HG02763 (cell line): ENCODE data around the gene TMED4.

Experiments
- ATAC-seq: cut with Tn5 transposase; IDR thresholded peaks from one replicate; pipeline ENCODE4 v1.9.1; 2021; ENCODE audit warnings: mild to moderate bottlenecking, moderate library complexity; ENCODE audit not compliant: unreplicated experiment

TMED4 gene

DNA sequence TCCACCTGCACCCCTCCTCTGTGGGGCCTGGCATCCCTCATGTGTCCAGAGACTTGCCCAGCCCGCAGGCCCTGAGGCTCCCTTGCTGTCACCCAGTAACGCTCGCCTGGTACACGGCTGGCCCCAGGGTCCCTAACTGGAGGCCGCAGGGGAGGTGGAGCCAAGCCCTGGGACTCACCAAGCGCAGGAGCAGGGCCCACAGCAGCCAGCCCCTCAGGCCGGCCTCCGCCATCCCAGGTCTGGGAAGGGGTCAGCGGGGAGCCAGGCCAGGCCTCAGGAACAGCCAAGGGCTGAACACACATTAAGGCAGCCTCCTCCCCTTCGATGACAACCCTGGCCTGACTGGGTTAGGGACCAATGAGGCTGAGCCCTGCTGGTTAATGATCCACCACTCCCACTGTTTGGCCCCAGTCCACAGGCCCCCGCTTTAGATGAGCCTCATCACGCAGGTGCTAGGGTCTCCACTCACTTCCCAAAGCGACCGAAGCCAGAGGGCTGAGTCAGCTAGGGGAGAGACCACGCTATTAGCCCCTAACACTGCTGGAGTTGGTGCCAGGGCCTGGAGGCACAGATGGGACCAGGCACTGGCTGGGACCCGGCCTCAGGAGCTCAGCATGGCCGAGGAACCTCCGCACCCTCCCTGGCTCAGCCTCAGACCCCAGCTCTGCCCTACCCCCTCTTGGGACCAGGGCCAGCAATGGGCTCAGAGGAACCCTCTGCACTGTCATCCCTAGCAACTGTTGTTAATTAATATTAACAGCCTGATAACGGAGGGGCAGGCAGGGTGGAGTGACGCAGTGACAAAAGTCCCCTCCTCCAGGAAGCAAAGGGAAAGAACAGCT is 40.8 kb downstream of the TMED4 start, which contains the start of gene NPC1L1:
Gene NPC1L1 (minus strand): TSS at position 303 of the 842 bp plus-strand sequence. CDS start 71 bp downstream, at position 232.
- ATAC-seq = no peak

GRCh38 chr7:44540592-44541027 is 41.4 kb downstream of the TMED4 start:
- ATAC-seq = no peak

DNA sequence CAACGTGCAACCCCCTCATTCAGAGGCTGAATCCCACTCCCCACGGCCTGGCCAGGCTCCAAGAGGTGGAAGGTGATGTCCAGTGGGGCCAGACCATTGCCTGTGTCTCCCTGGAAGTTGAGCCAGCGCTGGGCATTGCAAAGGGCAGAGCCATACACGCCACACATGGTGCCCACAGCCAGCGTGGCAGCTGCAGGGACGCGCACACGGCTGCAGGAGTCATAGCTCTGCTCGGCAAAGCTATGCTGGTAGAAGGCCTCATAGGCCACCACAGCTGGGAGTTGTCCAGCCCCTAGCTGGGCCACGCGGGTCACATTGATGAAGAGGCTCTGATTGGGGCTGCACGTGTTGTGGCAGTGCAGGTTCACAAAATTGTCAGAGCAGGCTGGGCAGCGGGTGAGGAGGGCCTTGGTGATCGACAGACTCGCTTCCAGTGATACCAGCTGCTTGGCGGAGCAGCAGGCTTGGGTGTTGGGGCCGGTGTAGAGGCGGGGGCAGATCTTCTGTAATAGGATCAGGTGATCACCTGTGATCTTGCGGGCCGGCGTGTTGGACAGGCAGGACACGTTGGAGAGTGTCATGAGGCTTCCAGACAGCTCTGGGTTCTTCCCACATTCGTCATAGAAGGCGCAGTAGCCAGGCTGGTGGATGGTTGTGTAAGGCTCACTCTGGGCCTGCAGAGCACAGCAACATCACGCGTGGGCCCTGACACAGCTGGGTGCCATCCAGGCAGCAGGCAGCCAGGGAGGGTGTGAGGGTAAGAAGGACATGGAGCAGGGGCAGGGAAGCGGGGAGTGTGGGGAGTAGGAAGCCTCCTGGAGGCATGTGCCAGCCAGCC is 42.1 kb downstream of the TMED4 start:
- no peak for ATAC-seq

DNA sequence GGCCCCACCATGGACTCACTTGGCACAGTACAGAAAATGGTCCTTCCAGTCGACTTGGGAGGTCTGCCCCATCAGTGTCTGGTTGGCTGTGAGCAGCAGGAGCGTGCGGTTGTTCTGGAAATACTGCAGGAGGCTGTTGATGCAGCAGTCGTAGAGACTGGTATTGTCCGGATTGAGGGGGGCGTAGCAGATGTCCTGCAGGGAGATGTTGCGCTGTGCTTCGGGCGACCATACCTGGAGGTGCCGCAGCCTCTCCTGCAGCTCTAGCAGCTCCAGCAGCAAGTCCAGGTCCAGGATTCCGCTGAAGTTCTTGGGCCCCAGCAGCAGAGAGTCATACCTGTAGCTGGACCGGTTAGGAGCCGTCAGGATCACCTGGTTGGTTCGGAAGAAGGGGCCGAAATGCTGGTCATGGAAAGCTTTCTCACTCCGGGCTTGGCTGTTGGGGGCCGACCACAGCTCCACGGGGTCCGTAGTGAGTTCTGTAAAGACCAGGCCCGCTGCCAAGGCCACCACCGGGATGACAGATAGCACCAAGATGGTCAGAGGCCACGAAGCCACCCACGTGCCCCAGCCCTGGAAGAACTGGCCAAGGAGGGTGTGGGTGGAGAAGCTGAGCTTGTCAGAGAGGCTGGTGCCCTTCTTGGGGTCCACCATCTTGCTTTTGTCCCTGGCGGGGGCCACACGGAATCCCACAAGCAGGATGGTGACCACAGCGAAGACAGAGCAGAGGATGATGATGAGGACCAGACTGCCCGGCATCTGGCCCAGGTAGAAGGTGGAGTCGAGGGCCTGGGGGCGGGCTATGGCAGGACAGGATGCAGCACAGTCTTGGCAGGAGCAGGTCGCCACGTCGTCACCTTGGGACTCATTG is 43.0 kb downstream of the TMED4 start:
- ATAC-seq = no peak

DNA sequence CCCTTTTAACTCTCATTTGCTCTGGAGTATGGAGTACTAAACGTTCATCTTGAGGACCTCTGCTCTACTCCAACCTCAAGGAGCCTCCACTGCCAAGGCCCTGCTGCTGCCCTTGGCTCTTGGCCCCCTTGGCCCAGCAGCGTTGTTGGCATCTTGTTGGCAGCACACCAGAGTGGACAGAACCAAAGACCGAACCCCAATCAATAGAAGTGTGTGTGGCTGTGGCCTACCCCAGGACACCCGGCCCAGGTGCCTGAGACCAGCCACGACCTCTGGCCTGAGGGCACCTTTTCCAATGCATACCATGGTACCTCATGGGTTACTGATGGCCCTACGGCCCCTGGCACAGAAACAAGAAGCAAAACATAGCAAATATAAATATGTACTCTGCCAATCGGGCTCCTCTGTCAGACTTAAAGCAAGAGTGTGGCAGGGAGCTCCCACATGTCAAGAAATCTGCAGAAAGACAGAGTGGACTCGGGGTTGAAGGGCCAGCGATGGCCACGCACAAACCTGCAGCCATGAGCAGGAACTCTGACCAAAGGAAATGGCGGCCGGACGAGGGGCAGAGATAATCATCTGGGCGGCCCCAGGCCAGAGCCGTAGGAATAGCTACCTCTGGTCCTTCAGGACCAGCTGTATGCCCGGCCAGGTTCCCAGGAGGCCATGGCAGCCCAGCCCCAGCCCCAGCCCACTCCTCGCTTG is 43.8 kb downstream of the TMED4 start:
- ATAC-seq = no peak

GRCh38 chr7:44537442-44537841 is 44.6 kb downstream of the TMED4 start:
- no peak for ATAC-seq

DNA sequence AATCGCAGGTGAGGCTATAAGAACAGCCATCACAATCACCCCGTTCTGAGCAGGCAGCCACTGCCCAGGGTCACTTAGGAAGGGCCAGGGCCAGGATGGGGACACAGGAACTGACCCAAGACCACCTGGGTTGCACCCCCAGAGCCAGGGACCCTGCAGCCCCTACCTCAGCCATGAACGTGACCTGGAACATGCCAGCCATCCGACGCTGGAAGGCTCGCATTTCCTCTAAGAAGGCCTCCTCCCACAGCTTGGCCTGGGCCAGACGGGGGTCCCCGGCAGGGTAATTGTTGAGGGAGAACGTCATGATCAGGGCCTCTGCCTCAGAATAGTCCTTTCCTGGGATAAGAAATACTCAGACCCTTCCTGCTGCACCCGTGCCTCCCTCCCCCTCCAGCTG is 45.9 kb downstream of the TMED4 start:
- ATAC-seq = no peak

- no peak for ATAC-seq
These were observed 46.5 kb downstream of the TMED4 start for GRCh38 chr7:44535348-44536064.

DNA sequence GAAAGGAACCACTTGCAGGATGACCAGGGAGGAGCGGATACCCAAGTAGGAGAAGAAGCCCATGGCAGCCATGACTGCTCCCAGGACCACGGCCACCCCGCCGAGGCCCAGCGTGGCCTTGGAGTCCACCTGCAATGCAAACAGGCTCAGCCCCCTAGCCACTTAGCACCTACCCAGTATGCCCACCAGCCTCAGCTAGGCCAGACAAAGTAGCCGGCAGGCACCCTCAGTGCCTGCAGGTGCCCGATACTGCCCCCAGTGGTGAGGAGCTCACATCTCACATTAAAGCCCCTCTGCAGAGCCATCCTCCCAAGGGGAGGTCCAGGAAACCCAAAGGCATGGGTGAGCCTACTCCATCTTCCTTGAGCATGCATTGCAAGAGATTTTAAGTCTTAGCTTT is 47.5 kb downstream of the TMED4 start:
- no peak for ATAC-seq

DNA sequence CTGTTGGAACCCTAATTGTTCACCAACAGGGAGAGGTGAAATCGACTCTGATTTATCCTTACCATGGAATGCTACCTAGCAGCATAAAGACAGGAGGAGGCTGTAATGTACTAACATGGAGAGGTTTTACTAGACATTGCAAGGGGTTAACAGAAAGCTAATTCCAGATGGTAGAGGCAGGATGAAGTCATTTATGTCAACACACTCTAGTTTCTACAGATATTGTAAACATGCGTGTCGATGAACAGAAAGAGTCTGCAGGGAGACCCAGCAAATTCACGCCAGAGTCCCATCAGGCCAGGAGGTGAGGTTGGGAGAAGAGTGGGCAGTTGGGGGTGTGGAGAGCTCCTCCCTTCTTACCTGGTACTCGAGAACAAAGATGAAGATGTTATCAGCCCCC is 47.9 kb downstream of the TMED4 start:
- ATAC-seq = no peak

DNA sequence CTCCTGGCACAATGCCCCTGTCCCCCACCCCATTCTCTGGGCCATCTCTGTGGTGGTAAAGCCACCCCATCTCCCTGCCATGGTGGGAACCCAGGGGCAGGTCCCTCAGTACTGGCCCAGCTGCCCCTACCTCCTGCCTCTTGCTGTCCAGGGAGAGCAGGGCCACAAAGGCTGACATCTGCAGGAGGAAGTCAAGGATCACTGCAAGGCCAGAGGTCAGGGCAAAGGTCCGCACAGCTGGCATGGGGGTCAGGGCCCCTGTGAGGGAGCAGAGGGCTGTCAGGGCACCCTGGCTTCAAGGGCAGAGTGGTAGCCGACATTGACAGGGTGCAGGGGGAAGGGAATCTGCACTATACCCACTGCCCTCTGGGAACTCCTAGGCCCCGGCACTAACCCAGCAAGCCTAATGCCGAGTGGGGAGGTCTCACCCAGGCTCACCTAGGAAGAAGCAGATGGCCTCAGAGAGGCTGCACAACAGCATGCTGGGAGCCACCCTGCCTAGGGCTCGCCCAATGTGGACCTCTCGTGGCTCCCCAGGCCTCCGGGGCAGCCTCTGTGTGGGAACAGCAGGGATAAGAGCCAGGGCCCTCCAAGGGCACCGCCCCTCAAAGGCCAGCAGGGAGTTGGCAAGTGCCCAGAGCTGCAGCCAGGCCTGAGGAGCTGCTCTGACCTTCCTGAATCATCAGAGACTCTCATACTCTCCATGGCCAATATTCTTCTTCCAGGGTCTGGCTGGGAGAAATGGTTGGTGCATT is 48.6 kb downstream of the TMED4 start:
- no peak for ATAC-seq

- no peak for ATAC-seq
These were observed 50.3 kb downstream of the TMED4 start for GRCh38 chr7:44531421-44532380.

DNA sequence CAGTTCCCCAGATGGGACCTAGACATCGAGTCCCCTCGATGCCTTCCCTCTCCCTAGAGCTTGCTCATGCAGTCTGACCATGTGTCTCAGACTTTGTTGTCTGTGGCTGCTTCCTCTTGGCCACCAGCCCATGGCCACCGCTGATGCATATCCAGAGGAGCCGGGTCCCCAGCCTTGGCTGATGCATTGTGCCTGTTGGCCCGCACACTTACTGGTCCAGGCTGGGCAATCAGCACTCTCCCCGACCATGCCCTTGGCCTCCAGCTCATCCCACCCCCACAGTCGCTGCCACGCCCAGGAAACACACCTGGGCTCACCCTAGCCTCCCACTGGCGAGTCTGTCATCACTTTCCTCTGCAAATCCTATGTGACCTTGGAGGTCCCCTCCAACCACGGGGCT is 51.0 kb downstream of the TMED4 start:
- no peak for ATAC-seq
